Mucosa of rectum (tissue), 2 donors: Measurements from ENCODE around the gene ADPGK.

Source experiments
- H3K27ac ChIP-seq, 2 donors: one replicate each; pipeline ENCODE4 v1.7.0; 2013; ENCODE audit warnings: inconsistent platforms in 2 of 2, low read depth in 2 of 2, low read length in 2 of 2
- H3K27me3 ChIP-seq, 2 donors: one replicate each; pipeline ENCODE4 v1.7.0; 2013; ENCODE audit warnings: low read length in 2 of 2; ENCODE audit not compliant: control insufficient read depth in 2 of 2, insufficient read depth in 2 of 2
- H3K36me3 ChIP-seq, 2 donors: one replicate each; pipeline ENCODE4 v1.7.0; 2013; ENCODE audit warnings: low read length in 2 of 2; ENCODE audit not compliant: control insufficient read depth in 2 of 2, insufficient read depth in 2 of 2
- H3K4me1 ChIP-seq, 2 donors: one replicate each; pipeline ENCODE4 v1.7.0; 2013; ENCODE audit warnings: low read length in 2 of 2, mild to moderate bottlenecking in 1 of 2; ENCODE audit not compliant: control insufficient read depth in 2 of 2, insufficient read depth in 2 of 2
- H3K4me3 ChIP-seq, 2 donors: one replicate each; pipeline ENCODE4 v1.7.0; 2013; ENCODE audit warnings: low read length in 2 of 2
- H3K9ac ChIP-seq, 2 donors: one replicate each; pipeline ENCODE4 v1.7.0; 2013; ENCODE audit warnings: low read length in 2 of 2, low read depth in 1 of 2, mild to moderate bottlenecking in 1 of 2
- H3K9me3 ChIP-seq, 2 donors: one replicate each; pipeline ENCODE4 v1.7.0; 2013; ENCODE audit warnings: low read length in 2 of 2; ENCODE audit not compliant: control insufficient read depth in 2 of 2
- donor health status: healthy.
- donor health status: Normal muscosa, but diverticular disease.

ADPGK gene

DNA sequence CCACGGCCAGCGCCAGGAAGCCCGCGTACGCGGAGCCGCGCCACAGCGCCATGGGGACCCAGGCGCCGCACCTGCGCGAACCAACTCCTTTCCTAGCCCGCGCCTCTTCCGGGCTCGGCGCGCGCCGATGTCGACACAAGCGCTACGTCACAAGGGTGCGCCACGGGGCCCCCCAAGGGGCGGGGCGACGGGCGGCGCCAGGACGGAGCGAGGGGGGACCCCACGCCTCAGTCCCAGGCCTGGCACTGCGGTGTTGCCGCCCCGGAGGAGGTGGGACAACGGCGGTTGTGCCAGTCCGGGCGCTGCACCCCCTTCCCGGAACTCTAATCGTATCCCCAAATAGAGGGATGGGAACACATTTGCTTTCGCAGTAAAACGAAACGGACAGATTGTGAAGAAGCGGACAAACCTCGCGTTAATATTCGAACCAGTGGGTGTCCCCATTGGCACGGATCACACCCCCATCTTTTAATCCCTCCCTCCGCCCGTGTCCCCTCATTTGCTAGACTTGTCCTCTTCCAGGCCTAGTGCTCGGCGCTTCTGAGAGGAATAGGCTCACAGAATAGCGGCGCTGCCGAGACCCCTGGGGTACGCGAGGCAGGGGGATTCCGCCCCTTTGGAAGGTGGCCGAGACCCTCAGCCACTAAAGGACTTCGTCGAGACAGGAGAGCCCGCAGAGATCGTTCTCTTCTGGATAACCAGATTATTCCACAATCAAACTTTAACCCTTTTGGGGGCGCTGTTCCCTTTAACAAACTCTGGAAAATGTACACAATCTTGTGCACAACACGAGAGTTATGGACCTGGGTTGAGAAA, at the start of gene ADPGK:
TSS of gene ADPGK (minus strand) at position 119 of the 816 bp plus-strand sequence. CDS start at position 52, 67 bp downstream.
- Histone ChIP-seq H3K9ac (peak within 1 kb of the TSS; percentile 71 to 90), H3K27ac (peak within 1 kb of the TSS; percentile 79 to 96), H3K36me3 (no peaks in the 10 kb centered on the region), H3K27me3 (no peaks in the 10 kb centered on the region), H3K4me3 (peak within 1 kb of the TSS; percentile 80 to 92), H3K4me1 (peaks cover 13 to 18% of the 10 kb centered on the region in 2 donors), H3K9me3 (no peaks in the 10 kb centered on the region)

DNA sequence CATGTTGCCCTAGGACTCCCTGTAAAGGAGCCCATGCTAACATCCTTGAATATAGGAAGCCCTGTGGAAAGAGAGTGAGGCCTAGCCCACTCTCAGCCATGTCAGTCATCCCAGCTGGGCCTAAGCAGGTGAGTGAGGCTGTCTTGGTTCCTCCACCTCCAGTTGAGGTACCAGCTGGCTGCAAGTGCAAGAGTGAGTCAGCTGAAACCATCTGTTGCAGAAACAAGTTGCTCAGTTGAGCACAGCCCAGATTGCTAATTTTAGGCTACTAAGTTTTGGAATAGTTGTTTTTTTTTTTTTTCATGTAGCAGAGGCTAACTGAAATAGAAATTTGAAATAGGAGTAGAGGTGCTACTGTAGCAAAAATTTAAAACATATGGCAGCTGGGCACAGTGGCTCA, 43.7 kb upstream of the ADPGK start:
- H3K36me3 ChIP-seq, result no peaks in the 10 kb centered on the region
- no peaks in the 10 kb centered on the region for H3K4me1 ChIP-seq
- no peak overlapping the region for H3K4me3 ChIP-seq
- H3K27me3 ChIP-seq, result no peaks in the 10 kb centered on the region
- H3K9ac ChIP-seq, result no peak overlapping the region
- no peaks in the 10 kb centered on the region for H3K9me3 ChIP-seq
- no peak overlapping the region for H3K27ac ChIP-seq

DNA sequence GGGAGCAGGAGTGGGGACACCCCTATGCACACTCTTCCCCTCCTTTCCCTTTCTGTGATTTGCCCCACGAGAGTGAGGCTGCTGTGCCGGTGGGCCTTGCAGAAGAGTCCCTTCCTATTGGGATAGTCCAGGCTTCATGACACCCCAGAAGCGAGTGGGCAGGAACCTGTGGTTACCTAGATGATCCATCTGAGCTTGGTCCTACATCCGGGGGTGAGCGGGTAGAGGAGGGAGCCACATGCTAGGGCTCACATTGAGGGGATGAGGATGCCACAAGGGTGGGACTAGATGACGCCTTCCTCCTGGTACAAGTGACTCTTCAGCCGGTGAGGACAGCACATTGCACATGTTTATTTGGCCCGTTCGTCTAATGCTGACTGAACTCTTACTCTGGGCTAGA, 43.1 kb upstream of the ADPGK start:
- H3K27ac ChIP-seq, result no peak overlapping the region
- no peaks in the 10 kb centered on the region for H3K4me1 ChIP-seq
- no peak overlapping the region for H3K9ac ChIP-seq
- no peak overlapping the region for H3K4me3 ChIP-seq
- no peaks in the 10 kb centered on the region for H3K27me3 ChIP-seq
- H3K36me3 ChIP-seq, result no peaks in the 10 kb centered on the region
- no peaks in the 10 kb centered on the region for H3K9me3 ChIP-seq

DNA sequence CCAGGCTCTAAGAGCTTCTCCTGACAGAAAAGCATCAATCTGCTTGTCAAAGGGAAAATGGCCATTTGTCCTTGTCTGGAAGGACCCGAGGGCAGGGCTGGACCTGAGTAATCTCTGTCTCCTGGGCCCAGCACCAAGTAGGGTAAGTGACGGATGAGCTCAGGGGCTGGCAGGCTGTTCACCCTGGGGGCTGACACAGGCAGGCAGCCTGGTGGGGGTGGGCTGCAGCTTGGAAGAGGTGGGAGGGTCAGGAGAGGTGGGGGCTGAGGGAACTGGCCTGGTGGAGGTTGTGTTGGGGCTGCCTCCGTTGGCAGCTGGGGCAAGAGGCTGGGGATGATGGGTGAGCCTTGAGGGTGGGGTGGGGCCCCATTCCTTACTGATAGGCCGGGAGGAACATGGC, 42.3 kb upstream of the ADPGK start:
- H3K4me1 ChIP-seq, result no peaks in the 10 kb centered on the region
- H3K9me3 ChIP-seq, result no peaks in the 10 kb centered on the region
- H3K4me3 ChIP-seq, result no peak overlapping the region
- H3K9ac ChIP-seq, result no peak overlapping the region
- no peak overlapping the region for H3K27ac ChIP-seq
- no peaks in the 10 kb centered on the region for H3K36me3 ChIP-seq
- no peaks in the 10 kb centered on the region for H3K27me3 ChIP-seq

DNA sequence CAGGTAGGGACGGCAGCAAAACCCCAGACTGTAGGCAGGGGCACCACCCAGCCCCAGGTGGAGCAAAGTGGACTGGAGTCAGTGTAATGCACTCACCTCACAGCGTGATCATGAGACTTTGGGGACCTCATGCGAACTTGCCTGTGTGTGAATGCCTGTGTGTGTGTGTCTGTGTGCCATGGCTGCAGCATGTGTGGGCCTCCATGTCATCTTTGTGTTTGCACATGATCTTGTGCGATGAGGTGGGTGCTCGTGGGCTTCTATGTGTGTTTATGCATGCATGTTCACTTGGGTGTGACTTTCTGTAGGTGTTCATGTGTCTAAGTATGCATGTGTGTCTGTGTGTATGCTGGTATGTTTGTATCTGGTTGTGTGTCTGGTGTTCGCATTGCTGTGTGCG, 41.2 kb upstream of the ADPGK start:
- H3K4me1 ChIP-seq, result no peaks in the 10 kb centered on the region
- no peak overlapping the region for H3K4me3 ChIP-seq
- H3K27ac ChIP-seq, result no peak overlapping the region
- no peaks in the 10 kb centered on the region for H3K36me3 ChIP-seq
- H3K27me3 ChIP-seq, result no peaks in the 10 kb centered on the region
- no peaks in the 10 kb centered on the region for H3K9me3 ChIP-seq
- H3K9ac ChIP-seq, result no peak overlapping the region

DNA sequence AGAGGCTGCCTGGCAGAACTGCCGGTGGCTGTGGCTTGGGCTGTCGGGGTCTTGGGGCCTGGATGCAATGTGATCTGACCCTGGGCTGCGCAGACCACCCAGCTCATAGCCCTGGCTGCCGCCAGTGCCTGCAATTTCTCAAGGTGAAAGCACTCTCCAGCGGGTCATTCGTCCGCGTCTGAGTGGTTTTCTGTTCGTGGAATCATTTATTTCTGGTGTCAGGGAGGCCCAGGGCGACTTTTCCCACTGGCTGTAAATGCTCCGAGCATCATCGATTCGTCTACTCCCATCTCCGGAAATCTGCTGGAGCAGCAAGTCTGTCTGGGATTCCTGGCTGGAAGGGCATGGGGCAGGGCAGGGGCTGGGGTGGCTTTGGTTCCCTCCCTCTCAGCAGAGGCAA, 40.6 kb upstream of the ADPGK start:
- Histone ChIP-seq H3K36me3 (no peaks in the 10 kb centered on the region), H3K27me3 (no peaks in the 10 kb centered on the region), H3K27ac (no peak overlapping the region), H3K4me1 (no peaks in the 10 kb centered on the region), H3K9me3 (no peaks in the 10 kb centered on the region), H3K9ac (no peak overlapping the region), H3K4me3 (no peak overlapping the region)

DNA sequence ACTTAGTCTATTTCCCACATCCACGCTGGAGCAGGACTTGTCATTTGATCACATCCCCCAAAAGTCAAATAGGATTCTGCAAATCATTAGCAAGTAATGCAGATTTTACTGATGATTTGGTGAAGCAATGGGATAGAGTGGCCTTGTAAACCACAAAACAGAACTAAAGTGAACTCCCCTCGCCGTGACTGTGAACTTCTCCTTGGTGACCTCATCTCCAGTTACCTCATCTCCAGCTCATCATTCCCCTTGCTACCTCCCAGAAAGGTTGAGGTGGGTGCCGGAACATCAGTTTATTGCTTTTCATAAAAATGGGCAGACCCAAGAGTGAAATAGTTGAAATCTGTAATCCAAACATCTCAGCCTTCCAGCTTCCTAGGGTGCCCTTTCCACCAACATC, 36.7 kb upstream of the ADPGK start:
- Histone ChIP-seq H3K36me3 (no peaks in the 10 kb centered on the region), H3K4me1 (no peaks in the 10 kb centered on the region), H3K9ac (no peak overlapping the region), H3K4me3 (no peak overlapping the region), H3K9me3 (no peaks in the 10 kb centered on the region), H3K27me3 (no peaks in the 10 kb centered on the region), H3K27ac (no peak overlapping the region)

DNA sequence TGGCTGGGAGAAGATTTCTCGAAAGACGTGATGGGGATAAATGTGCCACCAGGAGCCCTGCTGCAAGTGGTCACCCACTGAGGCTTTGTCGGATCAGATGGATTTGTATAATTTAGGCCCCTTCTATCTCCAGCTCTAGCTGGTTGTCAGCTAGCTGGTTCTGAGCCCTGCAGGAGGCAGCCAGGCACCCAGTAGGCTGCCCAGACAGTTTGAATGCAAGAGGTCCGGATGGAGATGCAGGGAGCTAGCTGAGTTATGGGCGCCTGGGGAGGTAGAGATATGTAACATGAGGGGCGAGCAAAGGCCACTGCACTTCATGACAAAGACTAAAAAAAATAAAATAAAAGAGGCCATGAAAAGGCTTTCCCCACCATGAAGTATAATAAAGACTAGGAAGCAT, 35.1 kb upstream of the ADPGK start:
- Histone ChIP-seq H3K9ac (no peak overlapping the region), H3K9me3 (no peaks in the 10 kb centered on the region), H3K4me3 (no peak overlapping the region), H3K4me1 (no peaks in the 10 kb centered on the region), H3K27me3 (no peaks in the 10 kb centered on the region), H3K27ac (no peak overlapping the region), H3K36me3 (no peaks in the 10 kb centered on the region)

DNA sequence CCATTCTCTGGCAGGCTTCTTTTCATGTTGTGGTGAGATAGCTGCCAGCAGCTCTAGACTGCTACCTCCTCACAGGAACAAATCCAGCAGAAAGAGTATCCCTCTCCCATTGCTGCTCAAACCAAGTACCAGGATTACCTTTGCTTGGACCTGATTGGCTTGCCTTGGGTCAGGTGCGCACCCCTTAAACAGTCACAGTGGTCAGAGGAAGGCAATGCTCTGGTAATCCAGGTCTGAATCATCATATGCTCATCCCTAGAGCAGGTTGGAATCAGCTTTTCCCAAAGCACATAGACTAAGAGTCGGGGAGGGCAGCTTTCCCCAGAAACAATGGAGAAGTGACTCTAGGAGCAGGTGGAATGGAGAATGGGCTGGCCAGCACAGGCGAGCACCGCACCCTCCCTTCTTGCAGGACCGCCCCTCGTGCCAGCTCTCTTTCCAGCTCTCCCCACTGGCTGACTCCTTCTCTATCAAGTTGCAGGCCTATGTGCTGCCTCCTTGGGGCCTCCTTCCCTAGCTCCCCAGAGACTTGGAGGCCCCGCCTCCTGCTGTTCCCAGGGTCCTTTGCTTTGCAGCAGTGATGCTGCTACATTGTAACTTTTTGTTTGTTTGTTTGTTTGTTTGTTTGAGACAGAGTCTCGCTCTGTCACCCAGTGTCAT, 29.9 kb upstream of the ADPGK start:
- Histone ChIP-seq H3K27ac (no peak overlapping the region), H3K4me1 (no peaks in the 10 kb centered on the region), H3K4me3 (no peak overlapping the region), H3K27me3 (no peaks in the 10 kb centered on the region), H3K9me3 (no peaks in the 10 kb centered on the region), H3K36me3 (no peaks in the 10 kb centered on the region), H3K9ac (no peak overlapping the region)

DNA sequence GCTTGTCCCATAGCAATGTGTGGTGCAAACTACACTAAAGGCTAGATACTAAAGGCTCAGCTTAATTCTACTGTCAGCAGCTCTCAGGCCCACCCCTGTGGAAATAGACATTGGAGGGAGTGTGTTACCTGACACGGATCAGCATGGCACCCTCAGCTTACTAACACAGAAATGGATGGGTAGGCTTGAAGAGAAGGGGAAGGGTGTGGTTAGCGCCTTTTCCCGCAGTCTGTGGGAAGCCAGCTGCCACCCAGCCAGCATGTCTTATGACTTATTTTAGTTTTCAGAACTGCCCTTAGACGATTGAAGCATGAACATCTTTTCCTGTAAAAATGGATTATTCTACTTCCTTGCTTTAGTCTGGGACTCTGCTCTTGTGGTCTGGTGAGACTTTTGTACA, 25.8 kb upstream of the ADPGK start:
- no peaks in the 10 kb centered on the region for H3K9me3 ChIP-seq
- H3K4me3 ChIP-seq, result no peak overlapping the region
- H3K27ac ChIP-seq, result no peak overlapping the region
- H3K27me3 ChIP-seq, result no peaks in the 10 kb centered on the region
- no peak overlapping the region for H3K9ac ChIP-seq
- no peaks in the 10 kb centered on the region for H3K36me3 ChIP-seq
- no peaks in the 10 kb centered on the region for H3K4me1 ChIP-seq
